Daoy (cell line): ENCODE data around the gene MFNG. TPM values are rescaled to one million over a fixed set of nuclear protein-coding genes. Genes with fewer than 3 reads are reported as not detected.

Source experiments
- DNase-seq: peaks from one replicate; pipeline ENCODE4 v3.0.0-alpha.2; 2015; ENCODE audit warnings: low read depth
- total RNA-seq: library from RNA; depleted of rRNA; stranded (reverse); fragments of >200 nt; shearing (Covaris generic); gene quantifications from 2 replicates; pipeline ENCODE4 v1.2.3, GENCODE V29; 2014

Gene MFNG
- total RNA-seq, 1 experiment from 2014 or later, result 3.0 TPM

GRCh38 chr22:37448516-37449127 lies 37.6 kb downstream of the MFNG start:
- no peak for DNase-seq

GRCh38 chr22:37445501-37445900 lies 40.7 kb downstream of the MFNG start:
- no peak for DNase-seq

DNA sequence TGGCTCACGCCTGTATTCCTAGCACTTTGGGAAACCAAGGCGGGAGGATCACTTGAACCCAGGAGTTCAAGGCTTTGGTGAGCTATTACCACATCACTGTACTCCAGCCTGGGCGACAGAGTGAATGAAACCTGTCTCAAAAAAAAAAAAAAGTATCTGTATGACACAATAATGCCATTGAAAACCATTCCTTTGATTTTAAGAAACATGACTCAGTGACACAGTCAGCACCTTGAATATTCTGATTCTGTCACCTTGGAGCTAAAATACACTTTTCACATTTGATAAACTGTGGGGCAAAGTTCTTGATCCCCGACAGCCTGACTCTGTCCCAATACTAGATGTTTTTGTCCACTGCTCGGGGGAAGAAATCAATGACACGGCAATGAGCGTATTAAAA lies 42.2 kb downstream of the MFNG start:
- no peak for DNase-seq

DNA sequence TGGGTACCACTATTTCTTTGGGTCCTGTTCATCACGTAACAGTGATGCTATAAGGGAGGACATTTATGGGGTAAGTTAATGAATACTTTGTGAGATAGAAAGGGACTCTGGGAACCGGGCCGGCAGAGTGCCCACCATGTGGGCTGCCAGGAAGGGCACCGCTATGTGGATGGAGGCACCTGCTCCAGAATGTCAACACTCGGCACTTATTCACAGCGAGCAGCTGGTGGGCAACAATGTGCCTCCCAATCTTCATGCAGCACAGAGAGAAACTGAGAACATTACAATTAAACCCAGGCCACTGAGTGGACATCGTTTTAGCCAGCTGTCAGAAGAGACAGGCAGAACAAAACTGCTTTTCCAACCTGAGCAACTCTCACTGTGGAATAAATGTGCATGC lies 43.1 kb downstream of the MFNG start:
- DNase-seq, result no peak

DNA sequence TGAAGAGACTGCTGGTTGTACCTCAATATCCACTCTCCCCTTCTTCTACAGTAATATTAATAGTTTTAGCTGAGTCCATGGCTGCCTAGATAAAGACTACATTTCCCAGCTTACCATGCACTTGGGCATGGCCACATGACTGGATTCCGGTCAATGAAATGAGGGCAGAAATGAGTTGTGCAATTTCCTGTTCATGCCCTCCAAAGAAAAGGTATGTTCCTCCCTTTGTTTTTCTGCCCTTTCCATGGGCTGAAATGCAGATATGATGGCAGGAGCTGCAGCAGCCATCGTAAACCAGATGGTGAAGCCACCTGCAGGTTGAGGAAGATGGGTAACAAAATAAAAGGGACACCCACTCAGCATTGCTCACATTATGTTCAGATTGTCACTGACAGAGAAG lies 43.6 kb downstream of the MFNG start:
- DNase-seq, result peak; percentile 43

DNA sequence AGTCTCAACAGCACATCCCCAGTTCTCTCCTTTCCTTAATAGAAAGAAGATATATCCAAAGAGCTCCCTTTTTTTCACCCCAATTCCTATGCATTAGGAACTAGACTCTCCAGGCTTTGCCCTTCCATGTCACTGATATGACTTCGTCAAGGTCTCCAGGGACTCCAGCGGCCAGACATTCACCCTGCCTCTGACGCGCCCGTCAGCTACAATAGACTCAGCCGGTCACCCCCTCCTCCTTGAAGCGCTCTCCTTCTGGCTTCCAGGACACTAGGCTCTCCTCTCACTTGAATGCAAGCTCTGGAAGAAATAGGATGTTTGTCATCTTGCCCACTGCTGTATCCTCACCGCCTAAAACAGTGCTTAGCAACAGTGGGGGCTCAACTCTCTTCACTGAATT lies 44.0 kb downstream of the MFNG start:
- DNase-seq, result no peak

GRCh38 chr22:37440875-37441274 lies 45.3 kb downstream of the MFNG start:
- DNase-seq, result no peak

DNA sequence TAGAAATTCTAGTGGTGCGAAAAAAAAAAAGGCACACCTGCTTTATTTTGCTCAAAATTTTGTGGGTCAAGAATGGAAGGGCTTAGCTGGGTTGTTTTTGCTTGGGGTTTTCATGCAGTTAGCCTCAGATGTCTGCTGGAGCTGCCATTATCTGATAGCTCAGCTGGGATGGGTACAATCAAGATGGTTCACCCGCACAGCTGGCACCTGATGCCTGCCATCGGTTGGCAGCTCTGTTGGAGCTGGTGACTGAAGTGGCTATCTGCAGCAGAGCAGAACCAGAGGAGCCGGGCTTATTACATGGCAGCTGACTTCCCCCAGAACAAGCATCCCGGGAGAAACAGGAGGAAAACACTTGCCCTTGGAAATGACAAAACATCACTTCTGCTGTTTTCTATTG lies 46.8 kb downstream of the MFNG start:
- no peak for DNase-seq

- DNase-seq, result no peak
Observed at GRCh38 chr22:37435970-37436603, 50.1 kb downstream of the MFNG start.

- DNase-seq, result no peak
Observed at GRCh38 chr22:37433786-37434185, 52.4 kb downstream of the MFNG start.

DNA sequence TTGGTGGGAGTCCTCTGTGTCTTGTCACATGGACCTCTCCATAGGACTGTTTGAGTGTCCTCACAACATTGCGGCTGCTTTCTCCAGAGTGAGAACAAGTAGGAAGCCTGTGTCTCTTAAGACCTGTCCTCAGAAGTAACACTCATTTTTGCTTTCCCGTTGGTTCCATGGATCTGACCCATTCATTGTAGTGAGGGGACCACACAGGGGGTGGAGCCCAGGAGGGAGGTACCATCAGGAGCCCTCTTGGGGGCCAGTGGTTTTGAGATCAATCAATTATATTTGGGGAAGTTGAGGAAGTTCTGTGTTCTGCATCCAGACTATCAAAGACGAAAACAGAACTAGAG lies 53.5 kb downstream of the MFNG start:
- no peak for DNase-seq

GRCh38 chr22:37431801-37432707 lies 54.1 kb downstream of the MFNG start:
- DNase-seq, result peak; percentile 98

DNA sequence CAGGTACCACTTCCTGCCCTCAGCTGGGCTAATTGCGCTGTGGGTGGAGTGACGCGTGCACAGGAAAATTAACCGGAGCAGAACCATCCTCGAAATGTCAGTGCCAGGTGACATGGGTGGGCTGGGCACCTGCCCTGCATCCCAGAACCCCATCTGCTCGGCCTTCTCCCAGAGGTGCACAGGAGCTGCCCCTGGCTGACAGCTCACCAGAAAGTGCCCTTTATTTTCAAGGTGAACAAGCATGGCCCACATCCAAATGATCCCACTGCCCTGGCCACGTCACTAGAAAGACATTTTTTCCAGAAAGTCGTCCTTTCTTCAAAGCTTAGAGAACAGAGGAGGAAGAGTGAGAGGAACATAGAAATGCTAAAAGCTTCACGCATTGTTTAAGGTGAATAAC lies 54.8 kb downstream of the MFNG start:
- peak; percentile 61 for DNase-seq

DNA sequence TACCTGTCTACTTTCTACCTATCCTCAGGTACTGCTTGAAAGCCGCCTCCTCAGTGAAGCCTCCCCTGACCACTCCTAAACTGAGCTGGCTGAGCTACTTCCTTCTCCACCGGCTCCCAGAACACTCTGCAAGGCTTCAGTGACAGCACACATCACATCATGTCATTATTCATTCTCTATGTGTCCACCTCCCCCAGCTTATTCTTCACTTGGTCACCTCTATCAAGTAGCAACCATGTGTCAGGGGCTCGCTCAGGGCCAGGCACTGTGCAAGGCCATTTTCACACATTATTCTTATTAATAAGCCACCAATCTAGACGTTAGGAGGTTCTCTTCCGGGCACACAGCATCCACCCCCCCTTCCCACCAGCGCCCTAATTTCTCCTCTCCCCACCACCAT lies 55.2 kb downstream of the MFNG start:
- no peak for DNase-seq

GRCh38 chr22:37428649-37429586 lies 57.3 kb downstream of the MFNG start:
- peak; percentile 79 for DNase-seq

DNA sequence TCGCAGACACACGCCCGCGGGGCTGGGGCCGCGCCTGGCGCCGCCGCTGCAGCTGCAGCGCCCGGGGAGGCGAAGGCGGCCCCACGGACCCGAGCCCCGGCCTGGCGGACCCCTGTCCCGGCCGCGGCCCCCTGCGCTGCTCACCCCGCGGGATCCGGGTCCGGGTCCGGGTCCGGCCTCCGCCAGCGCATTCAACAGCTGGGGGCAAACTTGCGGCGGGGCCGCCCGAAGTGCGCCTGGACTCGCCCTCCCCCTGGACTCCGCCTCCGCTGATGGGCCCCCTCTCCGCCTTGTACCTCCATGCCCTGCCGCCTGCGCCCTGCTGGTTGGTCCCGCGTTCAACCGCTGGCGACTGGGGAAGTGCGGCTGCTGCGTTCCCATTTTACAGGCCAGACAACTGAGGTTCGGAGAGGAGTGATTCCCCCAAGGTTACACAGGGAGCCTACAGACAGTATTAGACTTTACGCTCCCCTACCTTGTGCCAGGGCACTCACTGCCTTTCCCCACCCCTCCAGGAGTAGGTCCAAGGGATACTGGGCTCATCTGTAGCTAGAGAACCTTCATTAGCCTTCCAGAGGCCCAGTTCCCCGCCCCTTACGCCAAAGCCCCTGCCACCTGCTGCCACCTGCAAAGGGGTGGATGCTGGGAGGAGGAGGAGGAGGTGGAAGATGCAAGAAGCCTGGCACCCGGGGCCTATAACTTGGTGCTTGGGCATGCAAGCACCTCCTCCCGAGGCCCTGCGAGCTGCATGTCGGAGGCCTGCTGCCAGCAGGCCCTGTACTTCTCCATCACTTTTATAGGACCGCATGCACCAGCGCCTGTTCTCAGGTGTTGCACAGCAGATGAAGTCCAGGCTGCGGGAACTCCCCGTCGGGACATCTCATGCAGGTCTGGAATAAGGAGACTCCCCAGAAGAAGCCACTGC lies 58.2 kb downstream of the MFNG start:
- no peak for DNase-seq

DNA sequence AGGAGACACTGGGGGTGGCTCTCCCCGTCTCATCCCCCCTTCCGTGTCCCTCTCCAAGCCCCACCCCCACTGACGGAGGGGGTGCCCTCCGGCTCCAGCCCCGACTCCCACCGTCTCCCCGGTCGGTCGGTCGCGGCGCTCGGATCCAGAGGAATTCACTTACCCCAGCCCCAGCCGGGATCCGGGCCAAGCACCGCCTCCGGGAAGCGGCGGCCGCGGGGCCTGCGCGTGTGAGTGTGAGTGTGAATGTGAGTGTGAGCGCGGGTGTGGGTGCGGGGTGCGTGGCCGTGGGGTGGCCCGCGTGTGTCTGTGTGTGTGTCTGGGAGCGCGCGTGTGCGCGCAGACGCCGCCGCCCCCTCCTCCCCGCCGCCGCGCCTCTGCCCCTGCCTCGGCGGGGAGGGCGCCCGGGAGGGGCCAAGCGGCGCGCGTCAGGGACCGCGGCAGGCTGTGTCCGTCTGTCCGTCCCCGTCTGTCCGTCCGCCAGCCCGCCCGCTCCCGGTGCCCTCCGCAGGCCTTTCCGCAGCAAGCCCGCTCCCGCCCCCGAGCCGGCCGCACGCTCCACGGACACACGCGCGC lies 59.0 kb downstream of the MFNG start, which contains the start of gene ELFN2:
Gene ELFN2 (minus strand): TSS at position 345 of the 576 bp plus-strand sequence. CDS start 51,945 bp downstream, outside the sequence.
- peak; percentile 50 for DNase-seq

DNA sequence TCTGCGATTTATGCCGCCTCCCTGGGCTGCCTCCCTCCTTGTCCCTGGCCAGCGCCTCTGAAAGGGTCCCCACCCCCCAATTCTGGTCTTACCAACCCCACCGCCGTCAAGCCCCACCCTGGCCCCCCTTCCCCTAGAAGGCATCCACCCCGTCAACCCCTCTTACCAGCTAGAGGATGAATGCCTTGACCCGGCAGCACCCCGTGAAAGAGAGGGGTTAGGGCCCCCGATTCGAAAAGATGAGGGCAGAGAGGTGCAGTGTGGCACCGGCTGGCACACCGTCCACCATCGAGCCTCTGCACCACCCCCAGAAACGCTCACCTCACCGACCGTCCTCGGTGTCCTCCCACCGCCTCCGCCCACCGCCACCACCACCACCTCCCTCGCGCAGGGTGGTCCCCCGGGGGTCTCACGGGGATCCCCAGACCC lies 59.5 kb downstream of the MFNG start:
- no peak for DNase-seq

- peak; percentile 61 for DNase-seq
Observed at GRCh38 chr22:37425800-37426705, 60.1 kb downstream of the MFNG start.
